ENCODE measurements around the gene NAA80. TPM values are rescaled to one million over a fixed set of nuclear protein-coding genes. Genes with fewer than 3 reads are reported as not detected.

The NAA80 gene
- total and polyA plus RNA-seq, 2 of the 8 experiments (the other 6 are each of a cell fraction or from before 2014, with no cell fraction given) = 11.3 to 16.7 TPM

- TF ChIP-seq RXRA (IDR thresholded peaks at IDR 0.05; ENCODE audit: insufficient read depth, low read depth, low read length) (no peak), SRF (IDR thresholded peaks at IDR 0.05; ENCODE audit: low read depth, low read length) (no peak), TCF12 (IDR thresholded peaks at IDR 0.05; ENCODE audit: low read depth, low read length) (no peak), KDM5A (IDR thresholded peaks at IDR 0.05; ENCODE audit: low read length) (no peak), CHD2 (IDR thresholded peaks at IDR 0.05; ENCODE audit: low read length) (no peak), YY1 (IDR thresholded peaks at IDR 0.05; ENCODE audit: low read depth, low read length) (no peak), TAF1 (IDR thresholded peaks at IDR 0.05; ENCODE audit: low read depth, low read length) (peak; percentile 59; the same call in 1 of the 2 replicates), JUN (IDR thresholded peaks at IDR 0.05; ENCODE audit: low read depth, low read length) (no peak), POU5F1 (IDR thresholded peaks at IDR 0.05; ENCODE audit: low read depth, low read length) (no peak), HDAC2 (IDR thresholded peaks at IDR 0.05; ENCODE audit: borderline replicate concordance in 1 of 2, low read depth in 2 of 2, low read length in 2 of 2) (peak; percentile 91 to 95; a peak in 2 of 4 replicates), CTCF (IDR thresholded peaks at IDR 0.05; ENCODE audit: control extremely low read depth in 1 of 3, insufficient read depth in 1 of 3, low read depth in 1 of 3, low read length in 3 of 3) (peak in 1 of 3 experiments; percentile 8; a peak in 1 of 4 replicates), SP2 (IDR thresholded peaks at IDR 0.05; ENCODE audit: low read length) (no peak), EGR1 (IDR thresholded peaks at IDR 0.05; ENCODE audit: borderline replicate concordance, low read depth, low read length) (no peak)
- TF ChIP-seq, protein P1, sequence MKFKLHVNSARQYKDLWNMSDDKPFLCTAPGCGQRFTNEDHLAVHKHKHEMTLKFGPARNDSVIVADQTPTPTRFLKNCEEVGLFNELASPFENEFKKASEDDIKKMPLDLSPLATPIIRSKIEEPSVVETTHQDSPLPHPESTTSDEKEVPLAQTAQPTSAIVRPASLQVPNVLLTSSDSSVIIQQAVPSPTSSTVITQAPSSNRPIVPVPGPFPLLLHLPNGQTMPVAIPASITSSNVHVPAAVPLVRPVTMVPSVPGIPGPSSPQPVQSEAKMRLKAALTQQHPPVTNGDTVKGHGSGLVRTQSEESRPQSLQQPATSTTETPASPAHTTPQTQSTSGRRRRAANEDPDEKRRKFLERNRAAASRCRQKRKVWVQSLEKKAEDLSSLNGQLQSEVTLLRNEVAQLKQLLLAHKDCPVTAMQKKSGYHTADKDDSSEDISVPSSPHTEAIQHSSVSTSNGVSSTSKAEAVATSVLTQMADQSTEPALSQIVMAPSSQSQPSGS (IDR thresholded peaks at IDR 0.05; ENCODE audit: low read length) = 0 out of 2 replicates have a peak, but pooled peaks have one; percentile 24
Observed at GRCh38 chr3:50298836-50299637, at the start of gene NAA80, which contains the start of gene HYAL3 (continued).

All from H1 (cell line).